ENCODE results near the gene ARHGAP44.

DNA sequence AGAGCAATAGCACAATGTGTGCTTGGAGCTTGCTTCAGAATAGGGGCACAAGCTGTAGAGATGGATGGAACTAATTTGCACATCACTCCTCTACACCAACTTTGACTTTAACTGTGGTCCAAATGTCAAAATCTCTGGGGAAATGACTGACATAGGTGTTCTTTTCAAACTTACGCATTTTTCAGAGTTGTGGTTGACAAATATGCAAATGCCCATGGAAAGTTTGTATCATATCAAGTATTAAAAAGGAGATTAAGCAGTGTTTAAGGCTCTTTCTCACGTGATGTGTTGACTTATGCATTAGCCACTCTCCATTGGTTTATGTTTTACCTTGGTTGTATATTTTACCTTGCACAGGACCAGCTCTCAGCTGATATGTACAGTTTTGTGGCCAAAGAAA, 151.4 kb downstream of the ARHGAP44 start:
- TF ChIP-seq POLR2A (IDR thresholded peaks at IDR 0.05): no peak
- TF ChIP-seq, protein P1, sequence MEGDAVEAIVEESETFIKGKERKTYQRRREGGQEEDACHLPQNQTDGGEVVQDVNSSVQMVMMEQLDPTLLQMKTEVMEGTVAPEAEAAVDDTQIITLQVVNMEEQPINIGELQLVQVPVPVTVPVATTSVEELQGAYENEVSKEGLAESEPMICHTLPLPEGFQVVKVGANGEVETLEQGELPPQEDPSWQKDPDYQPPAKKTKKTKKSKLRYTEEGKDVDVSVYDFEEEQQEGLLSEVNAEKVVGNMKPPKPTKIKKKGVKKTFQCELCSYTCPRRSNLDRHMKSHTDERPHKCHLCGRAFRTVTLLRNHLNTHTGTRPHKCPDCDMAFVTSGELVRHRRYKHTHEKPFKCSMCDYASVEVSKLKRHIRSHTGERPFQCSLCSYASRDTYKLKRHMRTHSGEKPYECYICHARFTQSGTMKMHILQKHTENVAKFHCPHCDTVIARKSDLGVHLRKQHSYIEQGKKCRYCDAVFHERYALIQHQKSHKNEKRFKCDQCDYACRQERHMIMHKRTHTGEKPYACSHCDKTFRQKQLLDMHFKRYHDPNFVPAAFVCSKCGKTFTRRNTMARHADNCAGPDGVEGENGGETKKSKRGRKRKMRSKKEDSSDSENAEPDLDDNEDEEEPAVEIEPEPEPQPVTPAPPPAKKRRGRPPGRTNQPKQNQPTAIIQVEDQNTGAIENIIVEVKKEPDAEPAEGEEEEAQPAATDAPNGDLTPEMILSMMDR (IDR thresholded peaks at IDR 0.05): no peak

Measured in thyroid gland (tissue), 4 donors.